ENCODE results near the gene GPC6. TPM values are rescaled to one million over a fixed set of nuclear protein-coding genes. Genes with fewer than 3 reads are reported as not detected.

The GPC6 gene
- total RNA-seq, 1 donor, result 77.8 TPM

- peak overlapping the region; percentile 77 for H3K4me2 ChIP-seq (ENCODE audit: insufficient read depth, low read length)
- H3K27me3 ChIP-seq (ENCODE audit: insufficient read depth, low read length), result no peaks in the 10 kb centered on the region
- DNase-seq (ENCODE audit: insufficient read length, low spot score, missing footprints), result no peak
- TF ChIP-seq CTCF (IDR thresholded peaks at IDR 0.05; ENCODE audit: extremely low read depth, low read depth, low read length), result no peak
- H3K36me3 ChIP-seq (ENCODE audit: insufficient read depth, low read length), result no peaks in the 10 kb centered on the region
- no peaks in the 10 kb centered on the region for H3K9me3 ChIP-seq (ENCODE audit: low read depth, low read length)
- peaks cover 21% of the 10 kb centered on the region for H3K4me1 ChIP-seq (ENCODE audit: insufficient read depth, low read length)
- H2AFZ ChIP-seq (ENCODE audit: low read length), result peak overlapping the region; percentile 32
- H3K4me3 ChIP-seq (ENCODE audit: insufficient read depth, low read length), result no peak overlapping the region
- H3K27ac ChIP-seq (ENCODE audit: low read depth, low read length), result peak overlapping the region; percentile 80
- no peaks in the 10 kb centered on the region for H3K79me2 ChIP-seq (ENCODE audit: insufficient read depth, low read length)
- no peaks in the 10 kb centered on the region for H4K20me1 ChIP-seq (ENCODE audit: insufficient read depth, low read length)
These were observed 1007.2 kb downstream of the GPC6 start for GRCh38 chr13:94233837-94234236.

- Histone ChIP-seq H4K20me1 (ENCODE audit: insufficient read depth, low read length) (no peaks in the 10 kb centered on the region), H3K4me2 (ENCODE audit: insufficient read depth, low read length) (no peak overlapping the region), H3K9me3 (ENCODE audit: low read depth, low read length) (no peaks in the 10 kb centered on the region), H2AFZ (ENCODE audit: low read length) (no peak overlapping the region), H3K4me1 (ENCODE audit: insufficient read depth, low read length) (peaks cover 29% of the 10 kb centered on the region), H3K79me2 (ENCODE audit: insufficient read depth, low read length) (no peaks in the 10 kb centered on the region), H3K4me3 (ENCODE audit: insufficient read depth, low read length) (no peak overlapping the region), H3K36me3 (ENCODE audit: insufficient read depth, low read length) (no peaks in the 10 kb centered on the region), H3K27ac (ENCODE audit: low read depth, low read length) (no peak overlapping the region), H3K27me3 (ENCODE audit: insufficient read depth, low read length) (no peaks in the 10 kb centered on the region)
- TF ChIP-seq CTCF (IDR thresholded peaks at IDR 0.05; ENCODE audit: extremely low read depth, low read depth, low read length), result no peak
- no peak for DNase-seq (ENCODE audit: insufficient read length, low spot score, missing footprints)
These were observed 1008.1 kb downstream of the GPC6 start for GRCh38 chr13:94234738-94235137.

GRCh38 chr13:94236132-94236531 is 1009.5 kb downstream of the GPC6 start:
- Histone ChIP-seq H4K20me1 (ENCODE audit: insufficient read depth, low read length) (no peaks in the 10 kb centered on the region), H3K79me2 (ENCODE audit: insufficient read depth, low read length) (no peaks in the 10 kb centered on the region), H3K4me3 (ENCODE audit: insufficient read depth, low read length) (no peak overlapping the region), H3K4me2 (ENCODE audit: insufficient read depth, low read length) (peak overlapping the region; percentile 26), H3K27ac (ENCODE audit: low read depth, low read length) (no peak overlapping the region), H2AFZ (ENCODE audit: low read length) (peak overlapping the region; percentile 10), H3K36me3 (ENCODE audit: insufficient read depth, low read length) (no peaks in the 10 kb centered on the region), H3K27me3 (ENCODE audit: insufficient read depth, low read length) (no peaks in the 10 kb centered on the region), H3K4me1 (ENCODE audit: insufficient read depth, low read length) (peaks cover 31% of the 10 kb centered on the region), H3K9me3 (ENCODE audit: low read depth, low read length) (no peaks in the 10 kb centered on the region)
- DNase-seq (ENCODE audit: insufficient read length, low spot score, missing footprints), result no peak
- TF ChIP-seq CTCF (IDR thresholded peaks at IDR 0.05; ENCODE audit: extremely low read depth, low read depth, low read length), result no peak

- no peak for TF ChIP-seq CTCF (IDR thresholded peaks at IDR 0.05; ENCODE audit: extremely low read depth, low read depth, low read length)
- Histone ChIP-seq H3K79me2 (ENCODE audit: insufficient read depth, low read length) (no peaks in the 10 kb centered on the region), H2AFZ (ENCODE audit: low read length) (no peak overlapping the region), H3K4me1 (ENCODE audit: insufficient read depth, low read length) (peaks cover 31% of the 10 kb centered on the region), H3K4me3 (ENCODE audit: insufficient read depth, low read length) (no peak overlapping the region), H3K27me3 (ENCODE audit: insufficient read depth, low read length) (no peaks in the 10 kb centered on the region), H4K20me1 (ENCODE audit: insufficient read depth, low read length) (no peaks in the 10 kb centered on the region), H3K36me3 (ENCODE audit: insufficient read depth, low read length) (no peaks in the 10 kb centered on the region), H3K4me2 (ENCODE audit: insufficient read depth, low read length) (peak overlapping the region; percentile 26), H3K9me3 (ENCODE audit: low read depth, low read length) (no peaks in the 10 kb centered on the region), H3K27ac (ENCODE audit: low read depth, low read length) (no peak overlapping the region)
- DNase-seq (ENCODE audit: insufficient read length, low spot score, missing footprints), result no peak
These were observed 1010.3 kb downstream of the GPC6 start for GRCh38 chr13:94236872-94237271.

Measured in osteoblast (primary cell).